Small intestine (tissue), 7 donors: ENCODE measurements around the gene MSLN. TPM values are rescaled to one million over a fixed set of nuclear protein-coding genes. Genes with fewer than 3 reads are reported as not detected.

Source experiments
- DNase-seq, 2 donors: peaks; one replicate each; pipeline versions ENCODE4 v3.0.0 to v3.0.0-alpha.2; 2013
- FAIRE-seq: peaks from 2 replicates; lab custom pipeline; 2012; peaks lifted over from hg19 to GRCh38; lab: Jason Lieb, UNC
- H3K27ac ChIP-seq, 3 donors: one replicate each; pipeline ENCODE4 v1.5.1; 2013; ENCODE audit warnings: low read length in 2 of 3, mild to moderate bottlenecking in 2 of 3, control low read depth in 1 of 3, inconsistent platforms in 1 of 3, low read depth in 1 of 3, moderate library complexity in 1 of 3
- H3K27me3 ChIP-seq, 3 donors: one replicate each; pipeline ENCODE4 v1.6.1; 2013; ENCODE audit warnings: low read length in 3 of 3, inconsistent platforms in 1 of 3; ENCODE audit not compliant: control insufficient read depth in 3 of 3, insufficient read depth in 3 of 3
- H3K36me3 ChIP-seq, 3 donors: one replicate each; pipeline ENCODE4 v1.6.1; 2013; ENCODE audit warnings: low read length in 3 of 3, inconsistent platforms in 1 of 3, low read depth in 1 of 3, mild to moderate bottlenecking in 1 of 3, moderate library complexity in 1 of 3; ENCODE audit not compliant: control insufficient read depth in 3 of 3, insufficient read depth in 2 of 3
- H3K4me1 ChIP-seq, 3 donors: one replicate each; pipeline ENCODE4 v1.6.1; 2013; ENCODE audit warnings: low read length in 2 of 3, inconsistent platforms in 1 of 3, low read depth in 1 of 3, mild to moderate bottlenecking in 1 of 3, moderate library complexity in 1 of 3; ENCODE audit not compliant: control insufficient read depth in 3 of 3, insufficient read depth in 2 of 3
- H3K4me3 ChIP-seq, 3 donors: one replicate each; pipeline ENCODE4 v1.5.1; 2013; ENCODE audit warnings: low read length in 3 of 3, control low read depth in 1 of 3, inconsistent platforms in 1 of 3, low read depth in 1 of 3, mild to moderate bottlenecking in 1 of 3, moderate library complexity in 1 of 3
- H3K9me3 ChIP-seq, 2 donors: one replicate each; pipeline ENCODE4 v1.6.1; 2013; ENCODE audit warnings: low read depth in 1 of 2, low read length in 1 of 2; ENCODE audit not compliant: control insufficient read depth in 2 of 2, insufficient read depth in 1 of 2
- WGBS, 3 donors: extraction: QIAGEN DNeasy Blood & Tissue Kit; methylation state at CpG; one replicate each; pipeline ENCODE4 v1.1.7; 2013; 5-methylcytosine and 5-hydroxymethylcytosine counted together
- polyA plus RNA-seq, 4 donors: library from polyadenylated mRNA; stranded (reverse) in 3 of 4; unstranded in 1 of 4; fragments of 200-250 nt in 3 of 4; fragments of 120-200 nt in 1 of 4; gene quantifications; one replicate each; pipeline versions ENCODE4 v1.2.1 to v1.2.3, GENCODE V29; 2013
- donor health status: healthy with polysubstance abuse.
- donor health status: control.
- donor health status: control.
- donor health status: Bipolar disorder and iron deficiency.
- donor health status: healthy.

MSLN gene
- polyA plus RNA-seq, 4 donors: 1.3 to 29.7 (median 4.5) TPM

DNA sequence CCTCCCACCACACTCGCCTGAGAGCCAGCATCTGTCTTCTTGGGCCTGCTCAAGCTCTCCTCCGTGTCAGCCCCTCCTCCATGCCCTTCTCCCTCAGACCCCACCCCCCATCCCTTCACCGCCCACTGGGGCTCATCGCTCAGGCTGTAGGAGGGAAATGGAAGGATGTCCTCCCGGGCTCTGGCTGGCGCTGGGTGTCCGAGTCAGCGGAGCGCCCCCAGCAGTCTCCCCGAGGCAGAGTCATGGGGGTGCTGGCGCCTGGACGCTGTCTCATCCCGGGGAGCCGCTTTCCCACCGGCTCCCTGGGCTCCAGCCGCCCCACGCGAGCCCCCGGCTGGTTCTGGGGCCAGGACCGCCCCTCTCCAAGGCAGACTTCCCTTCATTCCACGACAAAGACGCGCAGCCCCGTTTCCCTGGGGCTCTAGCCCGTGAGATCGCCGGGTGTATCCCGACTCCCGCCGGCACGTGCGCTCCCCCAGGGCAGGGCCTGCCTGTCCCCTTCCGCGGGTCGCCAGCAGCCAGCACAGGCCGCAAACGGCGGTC, 40.0 kb upstream of the MSLN start:
- Histone ChIP-seq H3K27me3 (peaks cover 0 to 15% (median 5%) of the 10 kb centered on the region in 3 donors), H3K9me3 (peaks cover 3 to 8% of the 10 kb centered on the region in 2 donors), H3K27ac (peak overlapping the region; percentile 74 to 78 (median 77)), H3K4me1 (peaks cover 6 to 33% (median 12%) of the 10 kb centered on the region in 3 donors), H3K4me3 (peak overlapping the region; percentile 31 to 63 (median 62)), H3K36me3 (peaks cover 0 to 22% (median 0%) of the 10 kb centered on the region in 3 donors)
- DNase-seq (peak in 1 of 2 donors; percentile 60), FAIRE-seq (no peak)
- 0 to 1% (median 0%) methylated on average over 31 to 38 of the region's 38 CpGs for WGBS, 3 donors

- WGBS, 3 donors: 2 to 7% (median 6%) methylated on average over 59 to 106 of the region's 106 CpGs
These were observed 39.4 kb upstream of the MSLN start, which contains the start of gene ANTKMT for GRCh38 chr16:720990-721764. Gene ANTKMT, plus strand, starts transcription at chr16:721146. Its CDS starts 129 bp downstream, at chr16:721275.

GRCh38 chr16:721765-722540, 38.6 kb upstream of the MSLN start:
- FAIRE-seq: no peak
- Histone ChIP-seq H3K27me3 (peaks cover 0 to 15% (median 8%) of the 10 kb centered on the region in 3 donors), H3K4me3 (peak overlapping the region in 1 of 3 donors; percentile 62), H3K27ac (peak overlapping the region; percentile 42 to 78 (median 50)), H3K4me1 (peaks cover 6 to 31% (median 12%) of the 10 kb centered on the region in 3 donors), H3K36me3 (peaks cover 0 to 22% (median 0%) of the 10 kb centered on the region in 3 donors), H3K9me3 (peaks cover 3 to 8% of the 10 kb centered on the region in 2 donors)
- no peak for DNase-seq
- 82 to 89% (median 82%) methylated on average over 41 to 51 of the region's 51 CpGs for WGBS, 3 donors

More at GRCh38 chr16:720990-721764, 39.4 kb upstream of the MSLN start, which contains the start of gene ANTKMT:
- Histone ChIP-seq H3K4me3 (peak within 1 kb of the TSS; percentile 40 to 63 (median 62)), H3K27me3 (peaks cover 0 to 17% (median 7%) of the 10 kb centered on the region in 3 donors), H3K4me1 (peaks cover 6 to 29% (median 12%) of the 10 kb centered on the region in 3 donors), H3K27ac (peak within 1 kb of the TSS; percentile 74 to 78 (median 77)), H3K36me3 (peaks cover 0 to 22% (median 0%) of the 10 kb centered on the region in 3 donors), H3K9me3 (peaks cover 3 to 8% of the 10 kb centered on the region in 2 donors)
- FAIRE-seq (no peak), DNase-seq (peak; percentile 91 to 95)

DNA sequence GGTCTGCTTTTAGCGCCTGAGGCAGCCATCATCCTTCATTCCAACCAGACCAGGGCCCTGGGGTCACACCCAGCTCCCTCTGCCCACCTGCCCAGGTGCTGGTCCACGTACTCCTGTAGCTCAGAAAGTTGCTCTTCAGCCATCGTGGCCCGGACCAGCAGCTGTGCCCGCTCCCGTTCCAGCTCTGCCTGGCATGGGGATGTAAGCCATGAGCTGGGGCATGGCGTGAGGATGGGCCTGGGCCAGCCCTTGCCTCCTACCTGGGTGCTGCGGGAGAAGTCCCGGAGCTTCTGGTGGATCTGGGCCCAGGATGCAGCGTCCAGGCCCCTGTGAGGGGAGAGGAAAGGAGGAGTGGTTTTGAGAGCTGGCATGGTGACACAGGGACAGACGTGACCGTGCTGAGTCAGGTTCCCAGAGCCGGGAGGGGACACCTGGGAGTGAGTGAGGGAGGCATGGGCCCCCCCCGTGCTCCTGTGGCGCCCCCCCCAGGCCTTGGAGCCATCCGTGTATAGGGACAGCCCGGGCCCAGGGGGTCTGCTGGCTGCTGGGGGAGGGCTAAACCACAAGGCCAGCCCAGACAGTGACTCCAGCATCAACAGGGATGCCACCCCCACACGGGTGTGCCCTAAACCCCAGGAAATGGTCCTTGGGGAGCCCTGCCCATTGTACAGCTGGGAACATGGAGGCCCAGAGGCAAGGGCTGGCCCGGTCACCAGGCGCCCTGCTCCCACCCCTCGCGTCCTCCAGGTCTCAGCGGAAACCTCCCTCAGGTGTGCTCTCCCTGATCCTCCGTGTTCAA, 37.5 kb upstream of the MSLN start:
- Histone ChIP-seq H3K4me3 (no peak overlapping the region), H3K27ac (no peak overlapping the region), H3K9me3 (peaks cover 3 to 8% of the 10 kb centered on the region in 2 donors), H3K4me1 (peaks cover 6 to 39% (median 12%) of the 10 kb centered on the region in 3 donors), H3K36me3 (peaks cover 0 to 22% (median 0%) of the 10 kb centered on the region in 3 donors), H3K27me3 (peaks cover 0 to 19% (median 10%) of the 10 kb centered on the region in 3 donors)
- no peak for FAIRE-seq
- no peak for DNase-seq
- WGBS, 3 donors: 86 to 90% (median 89%) methylated on average over 21 to 24 of the region's 24 CpGs

DNA sequence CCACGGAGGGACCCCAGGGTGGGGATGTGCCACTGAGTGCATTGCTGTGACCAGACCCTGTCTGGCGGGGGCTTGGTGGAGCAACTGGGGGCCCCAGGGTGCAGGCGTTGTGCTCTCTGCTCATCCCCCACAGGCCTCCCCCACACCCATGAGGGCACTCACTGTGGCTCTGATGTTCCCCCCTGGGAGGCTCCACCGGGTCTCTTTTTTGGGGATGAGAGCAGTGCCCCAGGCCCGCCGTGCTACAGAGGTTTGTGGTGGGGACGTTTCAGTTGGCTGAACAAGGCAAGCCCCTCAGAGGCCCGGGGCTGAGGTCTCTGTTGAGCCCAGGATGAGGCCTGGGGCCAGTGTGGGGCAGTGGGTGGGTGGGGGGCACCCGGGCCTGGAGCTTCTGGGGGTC, 36.8 kb upstream of the MSLN start:
- no peak overlapping the region for H3K27ac ChIP-seq
- WGBS, 3 donors: 81 to 84% (median 84%) methylated on average over 9 of the region's 9 CpGs
- no peak for FAIRE-seq
- no peak overlapping the region for H3K4me3 ChIP-seq
- peaks cover 3 to 8% of the 10 kb centered on the region in 2 donors for H3K9me3 ChIP-seq
- peaks cover 9 to 38% (median 12%) of the 10 kb centered on the region in 3 donors for H3K4me1 ChIP-seq
- peaks cover 0 to 22% (median 0%) of the 10 kb centered on the region in 3 donors for H3K36me3 ChIP-seq
- DNase-seq: no peak
- H3K27me3 ChIP-seq: peaks cover 0 to 22% (median 10%) of the 10 kb centered on the region in 3 donors

- Histone ChIP-seq H3K4me3 (no peak overlapping the region), H3K27me3 (peaks cover 0 to 22% (median 10%) of the 10 kb centered on the region in 3 donors), H3K9me3 (peaks cover 3 to 8% of the 10 kb centered on the region in 2 donors), H3K4me1 (peaks cover 6 to 34% (median 9%) of the 10 kb centered on the region in 3 donors), H3K27ac (no peak overlapping the region), H3K36me3 (peaks cover 0 to 23% (median 0%) of the 10 kb centered on the region in 3 donors)
- WGBS, 3 donors: 59 to 69% (median 60%) methylated on average over 29 of the region's 29 CpGs
- FAIRE-seq (no peak), DNase-seq (no peak)
These were observed 36.1 kb upstream of the MSLN start for GRCh38 chr16:724188-725040.

- Histone ChIP-seq H3K4me3 (no peak overlapping the region), H3K27ac (no peak overlapping the region), H3K9me3 (peaks cover 3 to 8% of the 10 kb centered on the region in 2 donors), H3K27me3 (peaks cover 0 to 22% (median 10%) of the 10 kb centered on the region in 3 donors), H3K4me1 (peaks cover 4 to 28% (median 7%) of the 10 kb centered on the region in 3 donors), H3K36me3 (peaks cover 0 to 29% (median 0%) of the 10 kb centered on the region in 3 donors)
- no peak for FAIRE-seq
- no peak for DNase-seq
- WGBS, 3 donors: 61 to 76% (median 63%) methylated on average over 4 to 7 of the region's 7 CpGs
These were observed 35.5 kb upstream of the MSLN start for GRCh38 chr16:725041-725376.
